ENCODE data around the gene MORN1.

DNA sequence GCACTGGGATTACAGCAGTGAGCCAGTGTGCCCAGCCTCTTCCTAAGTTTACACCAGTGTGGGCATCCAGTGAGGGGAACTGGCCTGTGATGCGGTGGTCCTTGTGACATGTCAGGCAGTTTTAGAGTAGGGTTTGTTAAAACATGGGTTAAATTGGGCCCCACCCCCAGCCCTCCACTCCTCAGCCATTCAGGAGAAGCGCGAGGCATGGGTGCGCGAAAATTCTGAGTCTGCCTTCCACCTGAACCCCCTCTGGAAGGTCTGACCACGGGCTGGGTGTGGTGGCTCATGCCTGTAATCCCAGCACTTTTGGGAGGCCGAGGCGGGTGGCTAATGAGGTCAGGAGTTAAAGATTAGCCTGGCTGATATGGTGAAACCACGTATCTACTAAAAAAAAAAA lies 111.5 kb downstream of the MORN1 start:
- TF ChIP-seq, protein P1, sequence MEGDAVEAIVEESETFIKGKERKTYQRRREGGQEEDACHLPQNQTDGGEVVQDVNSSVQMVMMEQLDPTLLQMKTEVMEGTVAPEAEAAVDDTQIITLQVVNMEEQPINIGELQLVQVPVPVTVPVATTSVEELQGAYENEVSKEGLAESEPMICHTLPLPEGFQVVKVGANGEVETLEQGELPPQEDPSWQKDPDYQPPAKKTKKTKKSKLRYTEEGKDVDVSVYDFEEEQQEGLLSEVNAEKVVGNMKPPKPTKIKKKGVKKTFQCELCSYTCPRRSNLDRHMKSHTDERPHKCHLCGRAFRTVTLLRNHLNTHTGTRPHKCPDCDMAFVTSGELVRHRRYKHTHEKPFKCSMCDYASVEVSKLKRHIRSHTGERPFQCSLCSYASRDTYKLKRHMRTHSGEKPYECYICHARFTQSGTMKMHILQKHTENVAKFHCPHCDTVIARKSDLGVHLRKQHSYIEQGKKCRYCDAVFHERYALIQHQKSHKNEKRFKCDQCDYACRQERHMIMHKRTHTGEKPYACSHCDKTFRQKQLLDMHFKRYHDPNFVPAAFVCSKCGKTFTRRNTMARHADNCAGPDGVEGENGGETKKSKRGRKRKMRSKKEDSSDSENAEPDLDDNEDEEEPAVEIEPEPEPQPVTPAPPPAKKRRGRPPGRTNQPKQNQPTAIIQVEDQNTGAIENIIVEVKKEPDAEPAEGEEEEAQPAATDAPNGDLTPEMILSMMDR (IDR thresholded peaks at IDR 0.05; ENCODE audit: low read length), result no peak
- TF ChIP-seq EZH2phosphoT487 (IDR thresholded peaks at IDR 0.05; ENCODE audit: low read length) (no peak), EZH2 (optimal IDR thresholded peaks at IDR 0.05; ENCODE audit: low read depth, low read length) (no peak)

All from MM.1S (cell line).